KOPT-K1 (cell line): ENCODE data around the gene PSTPIP1.

Experiments
- H3K27ac ChIP-seq: fragments of 200-600 bp; sonication (generic); 2 replicates; pipeline ENCODE4 v1.5.1; 2016; ENCODE audit warnings: antibody characterized with exemption, mild to moderate bottlenecking, low read depth, low read length; ENCODE audit not compliant: poor library complexity, severe bottlenecking
- H3K36me3 ChIP-seq: fragments of 200-600 bp; sonication (generic); 2 replicates; pipeline ENCODE4 v1.5.1; 2017; ENCODE audit warnings: antibody characterized with exemption, mild to moderate bottlenecking, low read length, moderate library complexity; ENCODE audit not compliant: insufficient read depth
- H3K9me3 ChIP-seq: fragments of 200-600 bp; sonication (generic); 2 replicates; pipeline ENCODE4 v1.5.1; 2017; ENCODE audit warnings: antibody characterized with exemption, low read length, mild to moderate bottlenecking; ENCODE audit not compliant: insufficient read depth, poor library complexity, severe bottlenecking

Gene PSTPIP1

DNA sequence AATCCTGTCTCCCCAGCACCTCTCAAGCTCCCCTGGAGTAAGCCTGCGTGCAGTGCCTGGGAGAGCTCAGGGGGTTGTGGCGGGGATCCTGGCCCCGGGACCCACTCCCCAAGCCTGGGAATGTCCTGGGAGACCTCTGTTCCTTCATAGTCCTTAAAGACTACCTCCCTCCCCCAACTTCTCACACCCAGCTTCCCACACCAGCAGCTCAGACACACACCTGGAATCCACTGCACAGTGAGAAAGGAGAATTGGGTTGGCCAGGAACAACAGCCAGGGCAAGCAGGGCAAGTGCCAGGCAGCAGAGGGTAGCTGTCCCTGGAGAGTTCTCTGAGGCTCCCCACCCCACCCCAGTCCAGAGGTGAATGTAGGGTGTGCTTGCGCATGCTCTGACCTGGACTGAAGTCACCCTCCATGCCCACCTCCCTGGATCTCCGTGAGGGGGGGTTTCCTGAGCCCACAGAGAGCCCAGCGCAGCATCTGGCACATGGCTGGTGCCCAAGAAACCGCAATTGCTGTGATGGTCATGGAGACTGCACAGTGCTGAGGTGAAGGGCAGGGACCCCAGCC lies 22.2 kb downstream of the PSTPIP1 start:
- Histone ChIP-seq H3K27ac (no peak overlapping the region), H3K36me3 (peaks cover 5% of the 10 kb centered on the region; the same call in 1 of the 2 replicates), H3K9me3 (no peaks in the 10 kb centered on the region)

GRCh38 chr15:77017761-77018720 lies 23.1 kb downstream of the PSTPIP1 start:
- Histone ChIP-seq H3K36me3 (peaks cover 5% of the 10 kb centered on the region; the same call in 1 of the 2 replicates), H3K9me3 (no peaks in the 10 kb centered on the region), H3K27ac (no peak overlapping the region)

GRCh38 chr15:77018796-77019505 lies 24.0 kb downstream of the PSTPIP1 start:
- H3K9me3 ChIP-seq: no peaks in the 10 kb centered on the region
- no peak overlapping the region for H3K27ac ChIP-seq
- peaks cover 5% of the 10 kb centered on the region; the same call in 1 of the 2 replicates for H3K36me3 ChIP-seq

GRCh38 chr15:77019521-77020331 lies 24.8 kb downstream of the PSTPIP1 start:
- H3K27ac ChIP-seq: no peak overlapping the region
- H3K36me3 ChIP-seq: peaks cover 5% of the 10 kb centered on the region; the same call in 1 of the 2 replicates
- no peaks in the 10 kb centered on the region for H3K9me3 ChIP-seq

GRCh38 chr15:77020348-77021087 lies 25.6 kb downstream of the PSTPIP1 start:
- no peaks in the 10 kb centered on the region for H3K9me3 ChIP-seq
- peak overlapping the region; percentile 71 for H3K27ac ChIP-seq
- H3K36me3 ChIP-seq: peaks cover 5% of the 10 kb centered on the region; the same call in 1 of the 2 replicates

GRCh38 chr15:77021088-77021481 lies 26.2 kb downstream of the PSTPIP1 start:
- Histone ChIP-seq H3K9me3 (no peaks in the 10 kb centered on the region), H3K27ac (peak overlapping the region; percentile 71), H3K36me3 (peaks cover 5% of the 10 kb centered on the region; the same call in 1 of the 2 replicates)

- peak overlapping the region; percentile 71 for H3K27ac ChIP-seq
- H3K36me3 ChIP-seq: peaks cover 5% of the 10 kb centered on the region; the same call in 1 of the 2 replicates
- H3K9me3 ChIP-seq: no peaks in the 10 kb centered on the region
These were observed 27.0 kb downstream of the PSTPIP1 start for GRCh38 chr15:77021803-77022381.

DNA sequence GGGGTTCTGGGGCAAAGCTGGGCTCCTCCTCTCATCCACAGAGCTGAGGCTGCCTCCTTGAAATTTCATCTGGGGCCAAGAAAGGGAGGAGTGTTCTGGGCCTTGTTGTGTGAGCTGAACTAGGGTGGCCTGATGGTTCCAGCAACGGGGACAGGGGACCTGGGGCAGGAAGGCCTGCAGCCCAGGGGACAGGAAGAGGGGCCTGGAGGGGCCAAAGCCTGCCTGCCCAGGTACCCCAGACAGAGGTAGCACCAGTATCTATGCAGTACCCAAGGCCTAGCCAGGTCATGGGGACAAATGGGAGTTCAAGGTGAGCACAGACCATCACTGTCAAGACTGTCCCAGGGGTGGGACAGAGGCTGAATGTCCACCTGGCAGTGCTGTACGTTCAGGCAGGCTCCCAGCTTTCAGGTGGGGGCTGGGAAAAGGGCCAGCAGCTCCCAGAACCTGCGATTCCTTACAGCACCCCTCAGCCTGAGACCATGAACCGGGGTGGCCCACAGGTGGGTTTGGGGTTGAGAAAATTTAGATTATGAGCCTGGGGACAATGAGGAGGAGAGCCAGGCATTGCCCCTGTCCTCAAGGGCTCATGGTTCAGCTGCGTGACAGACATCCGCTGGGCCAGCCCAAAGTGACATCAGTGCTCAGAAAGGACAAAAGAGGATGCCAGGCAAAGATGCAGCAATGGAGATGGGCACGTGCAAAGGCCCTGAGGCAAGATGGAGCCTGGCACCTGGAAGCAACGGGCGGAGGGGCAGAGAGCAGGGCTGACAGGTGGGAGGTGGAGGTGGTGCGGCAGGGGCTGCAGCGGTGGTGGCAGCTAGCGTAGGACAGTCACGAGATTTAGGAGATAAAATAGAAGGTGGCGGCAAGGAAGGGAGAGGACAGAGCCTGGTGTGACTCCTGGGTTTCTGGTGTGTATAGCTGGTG lies 28.0 kb downstream of the PSTPIP1 start:
- H3K9me3 ChIP-seq: no peaks in the 10 kb centered on the region
- peaks cover 10% of the 10 kb centered on the region; the same call in 1 of the 2 replicates for H3K36me3 ChIP-seq
- H3K27ac ChIP-seq: peak overlapping the region; percentile 71

- Histone ChIP-seq H3K36me3 (peaks cover 13% of the 10 kb centered on the region; the same call in 1 of the 2 replicates), H3K9me3 (no peaks in the 10 kb centered on the region), H3K27ac (peak overlapping the region; percentile 34)
These were observed 28.8 kb downstream of the PSTPIP1 start for GRCh38 chr15:77023576-77024272.

DNA sequence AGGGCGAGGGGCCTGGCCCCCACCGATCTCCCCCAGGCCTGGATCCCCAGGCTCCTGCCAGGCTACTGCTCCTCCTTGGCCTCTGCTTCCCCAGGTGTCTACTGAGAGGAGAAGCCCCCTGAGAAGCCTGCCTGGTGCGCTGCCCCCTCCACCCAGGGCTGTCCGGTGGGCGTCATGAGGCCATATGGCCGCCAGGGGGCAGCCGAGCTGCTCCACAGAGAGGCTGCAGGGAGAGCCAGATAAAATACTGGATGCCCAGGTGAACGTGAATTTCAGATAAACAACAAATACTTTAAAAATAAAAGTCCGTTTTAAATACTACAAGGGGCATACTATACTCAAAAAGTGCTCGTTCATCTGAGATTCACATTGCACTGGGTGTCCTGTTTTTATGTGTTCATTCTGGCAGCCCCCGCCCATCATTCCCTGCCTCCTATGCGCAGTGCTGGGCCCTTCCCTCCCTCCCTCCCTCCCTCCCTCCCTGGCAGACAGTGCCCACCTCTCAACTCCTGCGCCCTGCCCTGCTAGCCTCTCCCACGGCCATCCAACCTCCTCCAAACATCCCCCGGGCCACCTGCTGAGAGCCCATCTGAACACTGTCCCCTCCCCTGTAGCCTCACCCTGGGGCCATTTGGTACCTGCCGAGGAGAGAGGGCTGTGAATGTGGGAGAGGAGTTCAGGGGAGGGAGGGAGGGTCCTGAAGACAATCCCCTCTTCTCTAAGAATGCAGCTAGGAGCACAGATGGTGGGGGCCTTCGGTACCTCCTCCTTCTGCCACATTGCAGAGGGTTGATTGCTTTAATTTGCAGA lies 29.6 kb downstream of the PSTPIP1 start:
- H3K9me3 ChIP-seq: no peaks in the 10 kb centered on the region
- peak overlapping the region; percentile 34 for H3K27ac ChIP-seq
- H3K36me3 ChIP-seq: peaks cover 14% of the 10 kb centered on the region; the same call in 1 of the 2 replicates

GRCh38 chr15:77025083-77025901 lies 30.4 kb downstream of the PSTPIP1 start:
- Histone ChIP-seq H3K27ac (no peak overlapping the region), H3K36me3 (peaks cover 10% of the 10 kb centered on the region; the same call in 1 of the 2 replicates)

More at GRCh38 chr15:77025083-77025901, 30.4 kb downstream of the PSTPIP1 start:
- no peaks in the 10 kb centered on the region for H3K9me3 ChIP-seq
